DMS153 (cell line): ENCODE measurements around the gene SLCO3A1.
"Not testable (repeated sequence)": the region's sequence is repeated elsewhere in the genome, so short reads cannot be mapped to it uniquely, and the experiment has no call there.

ENCODE experiments used
- DNase-seq: peaks from one replicate; lab custom pipeline; 2025; lab: John Stamatoyannopoulos, UW

Gene SLCO3A1

GRCh38 chr15:92035551-92035950 is 182.0 kb downstream of the SLCO3A1 start:
- no peak for DNase-seq

GRCh38 chr15:92035961-92036360 is 182.5 kb downstream of the SLCO3A1 start:
- no peak for DNase-seq

- DNase-seq, result no peak
These were observed 184.0 kb downstream of the SLCO3A1 start for GRCh38 chr15:92037491-92037890.

GRCh38 chr15:92040350-92040749 is 186.8 kb downstream of the SLCO3A1 start:
- DNase-seq, result no peak

- DNase-seq, result no peak
These were observed 187.9 kb downstream of the SLCO3A1 start for GRCh38 chr15:92041371-92041770.

GRCh38 chr15:92043283-92043682 is 189.8 kb downstream of the SLCO3A1 start:
- DNase-seq, result no peak

GRCh38 chr15:92044203-92044909 is 190.8 kb downstream of the SLCO3A1 start:
- DNase-seq, result no peak

- DNase-seq, result no peak
These were observed 194.4 kb downstream of the SLCO3A1 start for GRCh38 chr15:92047900-92048299.

GRCh38 chr15:92048739-92049138 is 195.2 kb downstream of the SLCO3A1 start:
- DNase-seq, result no peak

- DNase-seq, result no peak
These were observed 195.9 kb downstream of the SLCO3A1 start for GRCh38 chr15:92049290-92049989.

GRCh38 chr15:92050220-92050898 is 196.9 kb downstream of the SLCO3A1 start:
- DNase-seq, result no peak

- DNase-seq, result no peak
These were observed 198.2 kb downstream of the SLCO3A1 start for GRCh38 chr15:92051716-92052115.

GRCh38 chr15:92053753-92054316 is 200.3 kb downstream of the SLCO3A1 start:
- no peak for DNase-seq

GRCh38 chr15:92056875-92057274 is 203.4 kb downstream of the SLCO3A1 start:
- DNase-seq, result no peak

- DNase-seq, result no peak
These were observed 205.8 kb downstream of the SLCO3A1 start for GRCh38 chr15:92059036-92059970.

- DNase-seq, result not testable (repeated sequence)
These were observed 206.4 kb downstream of the SLCO3A1 start for GRCh38 chr15:92059971-92060311.

GRCh38 chr15:92061511-92062195 is 208.1 kb downstream of the SLCO3A1 start:
- DNase-seq, result no peak

GRCh38 chr15:92062505-92062904 is 209.0 kb downstream of the SLCO3A1 start:
- DNase-seq, result no peak

- DNase-seq, result no peak
These were observed 214.6 kb downstream of the SLCO3A1 start for GRCh38 chr15:92068121-92068520.

- DNase-seq, result no peak
These were observed 216.1 kb downstream of the SLCO3A1 start for GRCh38 chr15:92069308-92070250.
